HT-29 (cell line): ENCODE data around the gene HS6ST2. TPM values are rescaled to one million over a fixed set of nuclear protein-coding genes. Genes with fewer than 3 reads are reported as not detected.
"Not testable (repeated sequence)": the region's sequence is repeated elsewhere in the genome, so short reads cannot be mapped to it uniquely, and the experiment has no call there.

Source experiments
- DNase-seq: peaks from one replicate; pipeline ENCODE4 v3.0.0-alpha.2; 2015; ENCODE audit warnings: low spot score
- total RNA-seq: library from RNA; depleted of rRNA; stranded (reverse); fragments of >200 nt; shearing (Covaris generic); gene quantifications from 2 replicates; pipeline ENCODE4 v1.2.3, GENCODE V29; 2014; rRNA removed

Gene HS6ST2
- total RNA-seq, result not detected in 2 replicates

GRCh38 chrX:132958091-132958703 lies at the start of gene HS6ST2:
Gene HS6ST2 (minus strand): TSS chrX:132958629.
- DNase-seq, result no peak

GRCh38 chrX:133007458-133007857 lies 49.0 kb upstream of the HS6ST2 start:
- DNase-seq, result no peak

DNA sequence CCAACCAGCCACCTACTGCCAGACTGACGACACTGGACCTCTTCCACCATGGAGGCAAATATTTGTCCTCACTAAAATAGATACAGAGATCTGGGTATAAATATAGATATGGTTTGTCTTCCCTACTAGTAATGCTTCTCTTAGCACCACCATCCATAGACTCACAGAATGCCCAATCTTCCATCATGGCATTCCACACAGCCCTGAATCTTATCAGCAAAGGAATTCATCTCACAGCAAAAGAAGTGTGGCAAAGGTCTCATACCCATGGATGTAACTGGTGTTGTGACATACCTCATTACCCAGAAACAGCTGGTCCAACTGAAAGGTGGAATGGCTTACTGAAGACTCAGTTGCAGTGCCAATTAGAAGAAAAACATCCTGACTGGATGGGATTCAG lies 47.2 kb upstream of the HS6ST2 start:
- DNase-seq, result no peak

GRCh38 chrX:133005042-133005441 lies 46.6 kb upstream of the HS6ST2 start:
- peak; percentile 48 for DNase-seq

- DNase-seq, result no peak
Observed at GRCh38 chrX:132999209-132999608, 40.8 kb upstream of the HS6ST2 start.

DNA sequence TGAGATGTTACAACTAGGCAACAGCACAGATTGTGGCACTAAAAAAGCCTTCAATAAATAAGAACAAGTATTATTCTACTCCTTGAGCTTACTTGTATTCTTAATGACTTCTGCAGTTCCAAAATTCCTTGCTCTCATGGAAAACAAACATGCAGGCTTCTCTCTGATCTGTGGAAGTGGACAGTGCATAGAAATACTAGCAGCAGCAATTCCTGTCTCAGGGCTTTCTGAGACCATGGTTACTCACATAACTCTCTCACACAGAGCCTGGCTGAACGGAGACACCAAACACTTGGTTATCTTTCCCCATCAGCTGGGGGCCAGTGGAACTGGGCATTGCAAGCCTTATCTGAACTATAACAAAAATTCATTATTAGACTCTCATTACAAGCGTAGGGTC lies 32.4 kb upstream of the HS6ST2 start:
- no peak for DNase-seq

DNA sequence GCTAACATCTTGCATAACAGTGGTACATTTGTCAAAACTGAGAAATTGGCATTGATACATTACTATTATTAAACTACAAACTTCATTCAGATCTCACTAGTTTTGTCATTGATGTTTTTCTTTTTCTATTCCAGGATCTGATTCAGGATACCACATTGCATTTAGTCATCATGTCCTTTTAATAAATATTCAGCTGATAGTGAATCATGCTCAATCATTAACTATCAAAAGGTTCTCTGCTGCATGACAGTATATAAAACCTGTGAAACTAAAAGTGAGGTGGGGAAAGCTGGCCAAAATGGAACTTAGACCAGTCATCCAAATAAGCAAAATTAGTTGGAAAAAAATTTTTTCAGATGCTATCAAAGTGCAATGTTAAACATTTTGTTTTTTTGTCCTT lies 28.1 kb upstream of the HS6ST2 start:
- DNase-seq, result no peak

GRCh38 chrX:132984058-132984650 lies 25.7 kb upstream of the HS6ST2 start:
- DNase-seq, result no peak

DNA sequence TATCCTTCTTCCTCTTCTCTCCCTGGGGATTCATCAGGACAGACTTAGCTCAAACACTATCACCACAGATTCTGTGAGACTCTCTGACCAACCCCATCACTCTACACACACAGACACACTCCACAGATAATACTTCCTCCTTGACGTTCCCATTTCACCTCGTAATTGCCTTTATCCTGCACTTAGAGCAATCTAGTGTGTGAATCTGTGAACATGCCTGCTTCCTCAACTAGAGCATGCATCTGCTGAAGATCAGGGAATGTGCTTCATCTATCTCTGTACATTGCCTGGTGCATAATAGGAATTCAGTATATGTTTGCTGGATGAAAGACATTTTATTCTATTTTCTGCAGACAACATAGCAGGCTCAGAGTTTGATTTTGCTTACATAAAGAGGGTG lies 25.1 kb upstream of the HS6ST2 start:
- no peak for DNase-seq

GRCh38 chrX:132980035-132980434 lies 21.6 kb upstream of the HS6ST2 start:
- not testable (repeated sequence) for DNase-seq

GRCh38 chrX:132968296-132968949 lies 10.0 kb upstream of the HS6ST2 start:
- no peak for DNase-seq

GRCh38 chrX:132967049-132967448 lies 8.6 kb upstream of the HS6ST2 start:
- no peak for DNase-seq

GRCh38 chrX:132965461-132965860 lies 7.0 kb upstream of the HS6ST2 start:
- no peak for DNase-seq

GRCh38 chrX:132961511-132961910 lies 3.1 kb upstream of the HS6ST2 start:
- no peak for DNase-seq

DNA sequence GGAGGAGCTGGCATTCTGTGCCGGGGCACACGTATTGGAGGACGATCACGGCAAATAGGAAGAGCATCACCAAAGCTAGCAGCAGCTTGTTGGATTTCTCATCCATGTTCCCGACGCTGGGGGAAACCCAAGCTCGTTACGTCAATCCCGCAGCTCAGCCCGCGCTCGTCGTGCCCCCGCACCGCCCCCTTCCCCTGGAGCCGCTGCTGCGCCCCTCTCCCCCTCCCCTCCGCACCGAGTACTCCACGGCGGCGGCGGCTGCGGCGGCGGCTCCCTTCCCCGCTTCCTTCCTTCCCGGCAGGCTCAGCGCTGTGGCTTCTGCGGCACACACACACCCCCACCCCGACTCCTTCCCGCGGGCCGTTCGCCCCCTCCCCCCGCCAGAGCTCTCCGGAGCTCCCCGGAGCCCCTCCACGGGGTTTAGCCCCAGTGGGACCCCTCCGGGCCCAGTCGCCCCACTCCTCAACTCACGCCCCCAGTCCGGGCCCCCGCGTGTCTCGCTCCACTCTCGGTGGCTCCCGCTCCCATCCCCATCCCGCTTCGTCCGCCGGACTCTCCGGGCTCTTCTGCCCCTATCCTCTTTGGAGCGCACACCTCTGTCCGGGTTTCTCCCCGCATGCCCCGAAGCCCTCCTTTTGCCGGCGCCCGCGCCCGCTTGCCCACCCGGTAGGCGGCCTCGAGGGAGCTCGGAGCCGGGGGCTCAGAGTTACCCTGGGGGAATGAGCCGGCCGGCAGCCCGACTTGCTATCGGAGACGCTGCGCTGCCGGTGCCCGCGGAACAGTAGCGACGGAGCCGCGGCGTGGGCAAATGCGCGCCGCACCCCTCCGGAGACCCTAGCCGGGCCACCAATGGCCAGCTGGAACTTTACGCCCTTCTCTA lies 978 bp downstream of the HS6ST2 start:
- no peak for DNase-seq

DNA sequence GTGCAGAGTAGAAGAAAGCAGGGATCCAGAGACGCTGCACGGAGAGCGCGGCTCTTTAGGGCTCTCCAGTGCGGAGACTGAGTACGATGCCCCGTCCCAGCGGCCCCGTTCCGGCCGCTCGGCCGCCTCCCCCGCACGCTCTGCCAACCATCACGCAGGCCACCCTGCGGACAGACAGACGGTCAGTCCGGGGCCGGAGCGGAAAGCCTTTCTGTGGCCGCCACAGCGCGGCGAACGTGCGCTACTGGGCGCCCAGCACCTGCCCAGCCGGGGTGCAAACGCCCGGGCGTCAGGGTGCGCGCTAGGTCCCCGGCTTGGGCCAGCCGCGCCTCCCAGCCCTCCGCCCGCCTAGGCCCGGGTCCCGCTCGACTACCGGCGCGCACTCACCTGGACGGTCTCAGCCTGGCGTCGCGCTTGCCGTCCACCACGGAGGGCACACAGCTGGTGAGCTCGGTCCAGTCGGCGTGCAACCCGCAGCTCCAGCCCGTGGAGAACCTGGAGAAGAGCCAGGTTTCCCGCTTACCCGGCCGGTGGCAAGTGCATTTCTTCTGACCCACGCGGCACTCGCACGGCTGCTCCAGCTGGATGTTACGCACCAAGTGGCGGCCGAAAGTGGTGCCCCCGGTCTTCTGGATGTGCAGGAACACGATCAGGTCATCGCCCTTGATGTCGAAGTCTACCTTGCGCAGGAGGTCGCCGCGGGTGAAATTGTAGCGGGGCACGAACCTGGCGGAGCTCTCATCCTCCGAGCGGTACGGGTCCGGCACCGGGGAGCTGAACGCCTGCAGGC lies 1.8 kb downstream of the HS6ST2 start:
- DNase-seq, result no peak

DNA sequence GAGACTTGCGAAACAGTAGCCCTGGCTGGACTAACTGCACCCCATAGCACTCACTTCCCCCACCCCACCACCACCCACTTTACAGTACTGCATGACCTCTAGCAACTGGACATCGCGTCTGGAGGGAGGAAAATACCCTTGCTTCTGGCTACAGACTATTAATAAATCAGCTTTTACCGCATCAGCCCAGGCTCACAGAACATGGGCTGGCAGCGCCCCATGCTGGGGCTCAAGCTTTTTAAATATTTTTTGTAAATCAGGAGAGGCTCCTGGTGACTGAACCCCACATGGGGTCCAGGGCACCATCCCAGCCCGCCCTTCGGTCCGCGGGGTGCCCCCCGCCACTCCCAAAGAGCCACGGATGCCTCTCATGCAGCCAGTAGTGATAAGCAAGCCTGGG lies 2.7 kb downstream of the HS6ST2 start:
- DNase-seq, result no peak

- DNase-seq, result peak; percentile 9
Observed at GRCh38 chrX:132954323-132954722, 4.1 kb downstream of the HS6ST2 start.

DNA sequence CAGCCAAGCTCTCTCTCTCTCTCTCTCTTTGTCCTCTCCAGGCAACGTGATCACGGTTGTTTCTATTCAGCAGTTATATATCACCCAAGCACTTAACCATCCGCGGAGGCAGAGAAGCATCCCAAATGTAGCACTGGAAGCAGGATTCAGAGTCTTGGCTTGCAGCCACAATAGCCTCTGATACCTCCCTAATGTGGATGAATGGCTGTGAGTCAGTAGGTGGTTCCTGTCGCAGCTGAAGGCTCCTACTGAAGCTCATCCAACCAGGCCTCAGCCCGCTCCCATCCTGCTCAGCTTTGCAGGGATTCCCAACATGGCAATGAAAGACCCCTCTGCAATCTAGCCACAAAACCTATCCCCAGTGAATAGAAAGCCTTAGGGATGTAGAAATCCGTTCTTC lies 5.1 kb downstream of the HS6ST2 start:
- no peak for DNase-seq

GRCh38 chrX:132948648-132949260 lies 9.7 kb downstream of the HS6ST2 start:
- peak; percentile 34 for DNase-seq

DNA sequence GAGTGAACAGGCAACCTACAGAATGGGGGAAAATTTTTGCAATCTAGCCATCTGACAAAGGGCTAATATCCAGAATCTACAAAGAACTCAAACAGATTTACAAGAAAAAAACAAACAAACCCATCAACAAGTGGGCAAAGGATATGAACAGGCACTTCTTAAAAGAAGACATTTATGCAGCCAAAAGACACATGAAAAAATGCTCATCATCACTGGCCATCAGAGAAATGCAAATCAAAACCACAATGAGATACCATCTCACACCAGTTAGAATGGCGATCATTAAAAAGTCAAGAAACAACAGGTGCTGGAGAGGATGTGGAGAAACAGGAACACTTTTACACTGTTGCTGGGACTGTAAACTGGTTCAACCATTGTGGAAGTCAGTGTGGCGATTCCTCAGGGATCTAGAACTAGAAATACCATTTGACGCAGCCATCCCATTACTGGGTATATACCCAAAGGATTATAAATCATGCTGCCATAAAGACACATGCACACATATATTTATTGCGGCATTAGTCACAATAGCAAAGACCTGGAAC lies 13.3 kb downstream of the HS6ST2 start:
- DNase-seq, result not testable (repeated sequence)
